HCT116 (cell line): ENCODE results near the gene CFAP74. TPM values are rescaled to one million over a fixed set of nuclear protein-coding genes. Genes with fewer than 3 reads are reported as not detected.

ENCODE experiments used
- ATAC-seq: fragments of 200-7000 bp; cut with Tn5 transposase; 2 replicates; pipeline ENCODE4 v1.9.1; 2020; ENCODE audit warnings: mild to moderate bottlenecking, moderate library complexity
- BruUV-seq: library from RNA; stranded (reverse); fragments of 400-500 nt; replicated peaks from 2 replicates; lab custom pipeline; 2021; lab: Mats Ljungman, UMichigan
- CTCF ChIA-PET: fragments of 300-600 bp; sonication (Branson Sonifier 250); formaldehyde crosslinking; loops from one replicate; lab custom pipeline; 2021; ENCODE audit warnings: antibody characterized with exemption; lab: Charles Lee
- POLR2A ChIA-PET: fragments of 300-600, 350-600 bp; sonication (Branson Sonifier 250); formaldehyde crosslinking; loops from one replicate; lab custom pipeline; 2021; ENCODE audit warnings: antibody characterized with exemption; lab: Charles Lee
- RAD21 ChIA-PET, 2 experiments: fragments of 300-600 bp; sonication (Branson Sonifier 250); formaldehyde crosslinking; loops; one replicate each; lab custom pipeline; 2023; ENCODE audit warnings: low total read pairs in 2 of 2; ENCODE audit not compliant: uncharacterized antibody in 2 of 2, unreplicated experiment in 2 of 2, low non-redundant PET in 1 of 2; lab: Charles Lee
- DNase-seq: peaks from one replicate; pipeline ENCODE4 v3.0.0-alpha.2; 2010; ENCODE audit warnings: low read depth, low spot score
- H2AFZ ChIP-seq: fragments of 200-600 bp; shearing (Covaris generic), sonication (generic); 2 replicates; pipeline ENCODE4 v1.6.1; 2017; ENCODE audit warnings: low read depth, mixed run types, mixed read lengths, antibody characterized with exemption, low read length; ENCODE audit not compliant: poor library complexity, severe bottlenecking
- H3K27ac ChIP-seq: 2 replicates; pipeline ENCODE4 v1.5.1; 2012; ENCODE audit warnings: low read depth, low read length
- H3K27me3 ChIP-seq: fragments of 200-600 bp; sonication (generic); 2 replicates; pipeline ENCODE4 v1.6.1; 2016; ENCODE audit warnings: mixed run types, low read length, mixed read lengths; ENCODE audit not compliant: insufficient read depth
- H3K36me3 ChIP-seq, 2 experiments: fragments of 200-500 bp in 1 of 2; fragments of 200-600 bp in 1 of 2; sonication (Bioruptor generic) in 1 of 2; sonication (generic) in 1 of 2; 2 replicates each; pipeline versions ENCODE4 v1.5.1 to v1.6.1; 2014 to 2016; ENCODE audit warnings: low read length in 2 of 2, inconsistent platforms in 1 of 2, mixed read lengths in 1 of 2, mixed run types in 1 of 2; ENCODE audit not compliant: insufficient read depth in 2 of 2, control insufficient read depth in 1 of 2
- H3K4me1 ChIP-seq, 2 experiments: fragments of 200-600 bp in 1 of 2; sonication (generic) in 1 of 2; 2 replicates each; pipeline versions ENCODE4 v1.5.1 to v1.6.1; 2012 to 2017; ENCODE audit warnings: low read length in 2 of 2, inconsistent platforms in 1 of 2, mild to moderate bottlenecking in 1 of 2, mixed read lengths in 1 of 2, mixed run types in 1 of 2, moderate library complexity in 1 of 2; ENCODE audit not compliant: insufficient read depth in 2 of 2, control insufficient read depth in 1 of 2
- H3K4me2 ChIP-seq: fragments of 200-600 bp; sonication (generic); 2 replicates; pipeline ENCODE4 v1.6.1; 2017; ENCODE audit warnings: mixed run types, low read length, mixed read lengths
- H3K4me3 ChIP-seq, 2 experiments: fragments of 200-600 bp in 1 of 2; sonication (generic) in 1 of 2; replicated peaks in 1 of 2; 2 replicates each; pipeline ENCODE4 v1.5.1; 2011 to 2016; ENCODE audit warnings: low read length in 2 of 2, control low read depth in 1 of 2, low read depth in 1 of 2, mild to moderate bottlenecking in 1 of 2, mixed read lengths in 1 of 2, mixed run types in 1 of 2
- H3K79me2 ChIP-seq: fragments of 200-600 bp; sonication (generic); 2 replicates; pipeline ENCODE4 v1.6.1; 2017; ENCODE audit warnings: mild to moderate bottlenecking, mixed run types, low read length, moderate library complexity, mixed read lengths; ENCODE audit not compliant: insufficient read depth
- H3K9ac ChIP-seq: fragments of 200-600 bp; sonication (generic); 2 replicates; pipeline ENCODE4 v1.6.1; 2016; ENCODE audit warnings: low read length, mixed read lengths
- H3K9me2 ChIP-seq: fragments of 200-600 bp; sonication (generic), shearing (Covaris generic); 2 replicates; pipeline ENCODE4 v1.6.1; 2017; ENCODE audit warnings: mixed run types, mild to moderate bottlenecking, moderate library complexity; ENCODE audit not compliant: insufficient read depth
- H3K9me3 ChIP-seq, 2 experiments: fragments of 200-500 bp in 1 of 2; fragments of 200-600 bp in 1 of 2; sonication (Bioruptor generic) in 1 of 2; sonication (generic) in 1 of 2; 2 replicates each; pipeline ENCODE4 v1.6.1; 2014 to 2017; ENCODE audit warnings: low read length in 2 of 2, mixed read lengths in 2 of 2, inconsistent platforms in 1 of 2, low read depth in 1 of 2, mild to moderate bottlenecking in 1 of 2, mixed run types in 1 of 2, moderate library complexity in 1 of 2; ENCODE audit not compliant: control insufficient read depth in 1 of 2, insufficient read depth in 1 of 2
- H4K20me1 ChIP-seq: fragments of 200-600 bp; sonication (generic), shearing (Covaris generic); 2 replicates; pipeline ENCODE4 v1.6.1; 2017; ENCODE audit warnings: mixed run types, mild to moderate bottlenecking, moderate library complexity; ENCODE audit not compliant: insufficient read depth
- CEBPB ChIP-seq: IDR thresholded peaks from 2 replicates; pipeline ENCODE4 v1.6.1; 2012; ENCODE audit warnings: low read depth
- EGR1 ChIP-seq: IDR thresholded peaks from 2 replicates; pipeline ENCODE4 v1.6.1; 2012; ENCODE audit warnings: low read depth
- ELF1 ChIP-seq: IDR thresholded peaks from 2 replicates; pipeline ENCODE4 v1.6.1; 2012; ENCODE audit warnings: low read depth, borderline replicate concordance
- EZH2 ChIP-seq: fragments of 200-600 bp; sonication (generic); IDR thresholded peaks from 2 replicates; pipeline ENCODE4 v1.6.1; 2017; ENCODE audit warnings: antibody characterized with exemption, mixed run types
- EZH2phosphoT487 ChIP-seq: fragments of 200-600 bp; IDR thresholded peaks from 2 replicates; pipeline ENCODE4 v1.6.1; 2018; ENCODE audit warnings: antibody characterized with exemption, borderline replicate concordance
- POLR2AphosphoS5 ChIP-seq: IDR thresholded peaks from 2 replicates; pipeline ENCODE4 v1.6.1; 2011; ENCODE audit warnings: mild to moderate bottlenecking, low read depth, low read length, moderate library complexity
- RAD21 ChIP-seq: IDR thresholded peaks from 2 replicates; pipeline ENCODE4 v1.6.1; 2012; ENCODE audit warnings: low read depth, mild to moderate bottlenecking
- SRF ChIP-seq: IDR thresholded peaks from 2 replicates; pipeline ENCODE4 v1.6.1; 2012; ENCODE audit warnings: low read depth
- YY1 ChIP-seq: IDR thresholded peaks from 2 replicates; pipeline ENCODE4 v1.6.1; 2011; ENCODE audit warnings: low read length, low read depth, moderate library complexity, mild to moderate bottlenecking; ENCODE audit not compliant: insufficient replicate concordance; ENCODE audit errors: extremely low read depth
- intact Hi-C: fragments of 100-400 bp; cut with micrococcal nuclease; formaldehyde crosslinking; loops from 2 replicates; pipeline ENCODE4 v1.10.0; 2022
- total RNA-seq: library from RNA; stranded (reverse); gene quantifications from one replicate; pipeline ENCODE4 v1.2.1, GENCODE V29; 2021; ENCODE audit not compliant: unreplicated experiment
- TF ChIP-seq, protein P1 (sequence below): IDR thresholded peaks from 2 replicates; pipeline ENCODE4 v1.6.1; 2012
- TF ChIP-seq, protein P2 (sequence below): IDR thresholded peaks from 2 replicates; pipeline ENCODE4 v1.6.1; 2012; ENCODE audit warnings: low read depth
- TF ChIP-seq, protein P3 (sequence below), 3 experiments: fragments of 200-600 bp in 1 of 3; sonication (generic) in 1 of 3; IDR thresholded peaks in 2 of 3; conservative IDR thresholded peaks in 1 of 3; 2 replicates each; pipeline ENCODE4 v1.5.1; 2012 to 2017; ENCODE audit warnings: low read depth in 2 of 3, low read length in 2 of 3, antibody characterized with exemption in 1 of 3, borderline replicate concordance in 1 of 3, control low read depth in 1 of 3, mild to moderate bottlenecking in 1 of 3, mixed read lengths in 1 of 3, mixed run types in 1 of 3, moderate library complexity in 1 of 3; ENCODE audit not compliant: insufficient read depth in 1 of 3

The CFAP74 gene
- total RNA-seq, 1 experiment from 2014 or later, result 4.9 TPM

DNA sequence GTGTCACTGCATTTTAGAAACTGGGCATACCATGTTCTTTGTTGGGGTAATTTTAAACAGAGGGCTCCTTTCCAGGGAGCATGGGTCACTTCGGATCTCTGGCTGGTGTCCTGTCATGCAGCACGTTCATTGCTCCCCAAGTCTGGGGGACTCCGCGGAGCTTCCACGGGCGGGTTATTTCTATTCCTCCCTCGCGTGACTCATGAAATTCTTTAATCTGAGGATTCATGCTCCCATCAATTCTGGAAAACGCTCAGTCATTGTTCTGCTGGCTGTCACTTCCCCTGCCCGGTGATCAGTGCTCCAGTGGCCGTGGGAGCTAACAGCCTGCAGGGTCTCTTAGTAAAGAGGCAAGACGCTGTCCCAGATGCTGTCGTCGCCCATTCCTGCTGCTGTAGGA is 28.1 kb downstream of the CFAP74 start:
- Histone ChIP-seq H3K27ac (no peak overlapping the region), H3K4me1 (peaks cover 4 to 31% of the 10 kb centered on the region in 2 experiments; a peak in 3 of 4 replicates), H3K9ac (no peak overlapping the region), H3K9me2 (no peaks in the 10 kb centered on the region), H3K36me3 (no peaks in the 10 kb centered on the region), H3K9me3 (no peaks in the 10 kb centered on the region; a peak in 1 of 4 replicates), H3K27me3 (no peaks in the 10 kb centered on the region), H2AFZ (no peak overlapping the region), H3K4me2 (no peak overlapping the region), H3K4me3 (no peak overlapping the region), H4K20me1 (no peaks in the 10 kb centered on the region), H3K79me2 (no peaks in the 10 kb centered on the region)
- DNase-seq (no peak), ATAC-seq (no peak)
- RAD21 ChIA-PET, result no interaction called here
- no peak for TF ChIP-seq EGR1
- no peak for TF ChIP-seq EZH2
- TF ChIP-seq EZH2phosphoT487, result no peak
- TF ChIP-seq, protein P1, sequence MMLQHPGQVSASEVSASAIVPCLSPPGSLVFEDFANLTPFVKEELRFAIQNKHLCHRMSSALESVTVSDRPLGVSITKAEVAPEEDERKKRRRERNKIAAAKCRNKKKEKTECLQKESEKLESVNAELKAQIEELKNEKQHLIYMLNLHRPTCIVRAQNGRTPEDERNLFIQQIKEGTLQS, result no peak
- no peak for TF ChIP-seq ELF1
- TF ChIP-seq, protein P2, sequence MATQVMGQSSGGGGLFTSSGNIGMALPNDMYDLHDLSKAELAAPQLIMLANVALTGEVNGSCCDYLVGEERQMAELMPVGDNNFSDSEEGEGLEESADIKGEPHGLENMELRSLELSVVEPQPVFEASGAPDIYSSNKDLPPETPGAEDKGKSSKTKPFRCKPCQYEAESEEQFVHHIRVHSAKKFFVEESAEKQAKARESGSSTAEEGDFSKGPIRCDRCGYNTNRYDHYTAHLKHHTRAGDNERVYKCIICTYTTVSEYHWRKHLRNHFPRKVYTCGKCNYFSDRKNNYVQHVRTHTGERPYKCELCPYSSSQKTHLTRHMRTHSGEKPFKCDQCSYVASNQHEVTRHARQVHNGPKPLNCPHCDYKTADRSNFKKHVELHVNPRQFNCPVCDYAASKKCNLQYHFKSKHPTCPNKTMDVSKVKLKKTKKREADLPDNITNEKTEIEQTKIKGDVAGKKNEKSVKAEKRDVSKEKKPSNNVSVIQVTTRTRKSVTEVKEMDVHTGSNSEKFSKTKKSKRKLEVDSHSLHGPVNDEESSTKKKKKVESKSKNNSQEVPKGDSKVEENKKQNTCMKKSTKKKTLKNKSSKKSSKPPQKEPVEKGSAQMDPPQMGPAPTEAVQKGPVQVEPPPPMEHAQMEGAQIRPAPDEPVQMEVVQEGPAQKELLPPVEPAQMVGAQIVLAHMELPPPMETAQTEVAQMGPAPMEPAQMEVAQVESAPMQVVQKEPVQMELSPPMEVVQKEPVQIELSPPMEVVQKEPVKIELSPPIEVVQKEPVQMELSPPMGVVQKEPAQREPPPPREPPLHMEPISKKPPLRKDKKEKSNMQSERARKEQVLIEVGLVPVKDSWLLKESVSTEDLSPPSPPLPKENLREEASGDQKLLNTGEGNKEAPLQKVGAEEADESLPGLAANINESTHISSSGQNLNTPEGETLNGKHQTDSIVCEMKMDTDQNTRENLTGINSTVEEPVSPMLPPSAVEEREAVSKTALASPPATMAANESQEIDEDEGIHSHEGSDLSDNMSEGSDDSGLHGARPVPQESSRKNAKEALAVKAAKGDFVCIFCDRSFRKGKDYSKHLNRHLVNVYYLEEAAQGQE, result no peak
- no peak for TF ChIP-seq RAD21
- no peak for TF ChIP-seq YY1
- no peak for TF ChIP-seq CEBPB
- no peak for TF ChIP-seq SRF
- TF ChIP-seq, protein P3, sequence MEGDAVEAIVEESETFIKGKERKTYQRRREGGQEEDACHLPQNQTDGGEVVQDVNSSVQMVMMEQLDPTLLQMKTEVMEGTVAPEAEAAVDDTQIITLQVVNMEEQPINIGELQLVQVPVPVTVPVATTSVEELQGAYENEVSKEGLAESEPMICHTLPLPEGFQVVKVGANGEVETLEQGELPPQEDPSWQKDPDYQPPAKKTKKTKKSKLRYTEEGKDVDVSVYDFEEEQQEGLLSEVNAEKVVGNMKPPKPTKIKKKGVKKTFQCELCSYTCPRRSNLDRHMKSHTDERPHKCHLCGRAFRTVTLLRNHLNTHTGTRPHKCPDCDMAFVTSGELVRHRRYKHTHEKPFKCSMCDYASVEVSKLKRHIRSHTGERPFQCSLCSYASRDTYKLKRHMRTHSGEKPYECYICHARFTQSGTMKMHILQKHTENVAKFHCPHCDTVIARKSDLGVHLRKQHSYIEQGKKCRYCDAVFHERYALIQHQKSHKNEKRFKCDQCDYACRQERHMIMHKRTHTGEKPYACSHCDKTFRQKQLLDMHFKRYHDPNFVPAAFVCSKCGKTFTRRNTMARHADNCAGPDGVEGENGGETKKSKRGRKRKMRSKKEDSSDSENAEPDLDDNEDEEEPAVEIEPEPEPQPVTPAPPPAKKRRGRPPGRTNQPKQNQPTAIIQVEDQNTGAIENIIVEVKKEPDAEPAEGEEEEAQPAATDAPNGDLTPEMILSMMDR (IDR thresholded peaks at IDR 0.05 in 2 of 3, conservative IDR thresholded peaks at IDR 0.05 in 1 of 3; ENCODE audit: borderline replicate concordance in 1 of 3, insufficient read depth in 1 of 3, low read depth in 2 of 3, low read length in 2 of 3), result no peak
- TF ChIP-seq POLR2AphosphoS5, result no peak
- intact Hi-C loops, result no loop called here
- POLR2A ChIA-PET, result no interaction called here
- BruUV-seq, result no TSS peak
- CTCF ChIA-PET, result no interaction called here
